ENCODE measurements around the gene HRK.

Gene HRK

GRCh38 chr12:116881325-116881876, at the start of gene HRK:
Gene HRK, minus strand, starts transcription at chr12:116881441. Its CDS starts 134 bp downstream, at chr12:116881307.
- Histone ChIP-seq H3K27me3 (ENCODE audit: low read depth, low read length) (peaks cover 16% of the 10 kb centered on the region), H4K20me1 (ENCODE audit: insufficient read depth, low read length) (no peaks in the 10 kb centered on the region), H3K79me2 (ENCODE audit: low read length) (no peaks in the 10 kb centered on the region), H3K36me3 (replicated peaks; ENCODE audit: low read depth, low read length) (no peaks in the 10 kb centered on the region), H2AFZ (ENCODE audit: low read depth, low read length) (no peak within 1 kb of the TSS), H3K4me1 (ENCODE audit: low read length) (no peaks in the 10 kb centered on the region), H3K4me3 (ENCODE audit: low read length) (peak within 1 kb of the TSS; percentile 58), H3K9ac (ENCODE audit: low read length) (no peak within 1 kb of the TSS), H3K27ac (ENCODE audit: low read length) (no peak within 1 kb of the TSS), H3K9me3 (ENCODE audit: insufficient read depth, low read length) (no peaks in the 10 kb centered on the region), H3K4me2 (ENCODE audit: low read length) (peak within 1 kb of the TSS; percentile 56)
- TF ChIP-seq CTCF (IDR thresholded peaks at IDR 0.05; ENCODE audit: low read depth, low read length) = no peak
- no peak for TF ChIP-seq EZH2phosphoT487 (IDR thresholded peaks at IDR 0.05; ENCODE audit: low read depth)

- TF ChIP-seq EZH2phosphoT487 (IDR thresholded peaks at IDR 0.05; ENCODE audit: low read depth) (no peak), CTCF (IDR thresholded peaks at IDR 0.05; ENCODE audit: low read depth, low read length) (no peak)
- H3K36me3 ChIP-seq (replicated peaks; ENCODE audit: low read depth, low read length) = peaks cover 26% of the 10 kb centered on the region
Measured at GRCh38 chr12:116929885-116930284, 48.6 kb upstream of the HRK start.

GRCh38 chr12:116928504-116928903, 47.3 kb upstream of the HRK start:
- Histone ChIP-seq H3K4me3 (ENCODE audit: low read length) (no peak overlapping the region), H3K27me3 (ENCODE audit: low read depth, low read length) (no peaks in the 10 kb centered on the region), H3K36me3 (replicated peaks; ENCODE audit: low read depth, low read length) (peaks cover 23% of the 10 kb centered on the region), H2AFZ (ENCODE audit: low read depth, low read length) (no peak overlapping the region), H3K79me2 (ENCODE audit: low read length) (peaks cover 8% of the 10 kb centered on the region; the same call in 1 of the 2 replicates), H3K4me2 (ENCODE audit: low read length) (no peak overlapping the region), H4K20me1 (ENCODE audit: insufficient read depth, low read length) (peaks cover 23% of the 10 kb centered on the region; the same call in 1 of the 2 replicates), H3K9me3 (ENCODE audit: insufficient read depth, low read length) (no peaks in the 10 kb centered on the region), H3K9ac (ENCODE audit: low read length) (no peak overlapping the region), H3K27ac (ENCODE audit: low read length) (no peak overlapping the region), H3K4me1 (ENCODE audit: low read length) (no peaks in the 10 kb centered on the region)
- TF ChIP-seq EZH2phosphoT487 (IDR thresholded peaks at IDR 0.05; ENCODE audit: low read depth) = no peak
- no peak for TF ChIP-seq CTCF (IDR thresholded peaks at IDR 0.05; ENCODE audit: low read depth, low read length)

More at GRCh38 chr12:116929885-116930284, 48.6 kb upstream of the HRK start:
- H3K27ac ChIP-seq (ENCODE audit: low read length) = no peak overlapping the region
- no peak overlapping the region for H2AFZ ChIP-seq (ENCODE audit: low read depth, low read length)
- no peak overlapping the region for H3K4me2 ChIP-seq (ENCODE audit: low read length)
- H3K79me2 ChIP-seq (ENCODE audit: low read length) = peaks cover 8% of the 10 kb centered on the region; the same call in 1 of the 2 replicates
- H3K4me1 ChIP-seq (ENCODE audit: low read length) = no peaks in the 10 kb centered on the region
- peaks cover 23% of the 10 kb centered on the region; the same call in 1 of the 2 replicates for H4K20me1 ChIP-seq (ENCODE audit: insufficient read depth, low read length)
- no peak overlapping the region for H3K9ac ChIP-seq (ENCODE audit: low read length)
- H3K9me3 ChIP-seq (ENCODE audit: insufficient read depth, low read length) = no peaks in the 10 kb centered on the region
- H3K4me3 ChIP-seq (ENCODE audit: low read length) = no peak overlapping the region
- no peaks in the 10 kb centered on the region for H3K27me3 ChIP-seq (ENCODE audit: low read depth, low read length)

DNA sequence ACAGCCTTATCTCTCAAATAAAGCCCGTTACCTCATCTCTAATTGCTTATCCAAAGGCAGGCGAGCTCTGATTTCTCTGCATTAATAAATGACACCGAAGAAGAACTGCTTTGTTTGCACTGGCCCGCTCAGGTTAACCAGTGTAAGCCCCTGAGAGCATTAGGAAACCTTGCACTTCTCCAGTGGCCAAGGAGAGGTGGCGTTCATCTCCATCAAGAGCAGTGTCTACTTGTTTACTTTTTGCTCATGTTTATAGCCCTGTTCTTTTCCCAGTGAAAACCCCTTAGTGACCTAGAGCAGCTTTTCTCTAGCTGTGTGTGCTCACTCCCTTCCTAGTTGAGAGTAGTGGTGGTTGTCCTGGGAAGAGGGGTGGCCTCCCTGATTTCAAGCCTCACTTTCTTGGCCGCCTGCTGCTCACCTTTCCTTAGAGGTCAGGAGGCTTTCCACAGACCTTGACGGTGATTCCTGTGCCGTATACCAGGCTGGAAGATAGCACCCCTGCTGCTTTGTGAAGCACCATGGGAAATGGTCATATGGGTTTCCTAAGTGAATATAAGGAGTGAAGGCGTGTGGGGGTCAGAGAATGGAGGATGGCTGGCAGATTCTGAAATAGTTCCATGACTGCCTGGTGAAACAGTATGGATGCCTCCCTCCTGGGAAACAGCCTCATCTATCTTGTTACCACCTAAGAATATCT, 46.2 kb upstream of the HRK start:
- TF ChIP-seq CTCF (IDR thresholded peaks at IDR 0.05; ENCODE audit: low read depth, low read length) (no peak), EZH2phosphoT487 (IDR thresholded peaks at IDR 0.05; ENCODE audit: low read depth) (no peak)
- Histone ChIP-seq H3K79me2 (ENCODE audit: low read length) (peaks cover 16% of the 10 kb centered on the region), H3K4me1 (ENCODE audit: low read length) (peaks cover 3% of the 10 kb centered on the region), H3K36me3 (replicated peaks; ENCODE audit: low read depth, low read length) (peaks cover 20% of the 10 kb centered on the region), H3K9me3 (ENCODE audit: insufficient read depth, low read length) (no peaks in the 10 kb centered on the region), H3K27ac (ENCODE audit: low read length) (no peak overlapping the region), H4K20me1 (ENCODE audit: insufficient read depth, low read length) (peaks cover 25% of the 10 kb centered on the region), H2AFZ (ENCODE audit: low read depth, low read length) (no peak overlapping the region), H3K4me3 (ENCODE audit: low read length) (no peak overlapping the region), H3K4me2 (ENCODE audit: low read length) (no peak overlapping the region), H3K27me3 (ENCODE audit: low read depth, low read length) (no peaks in the 10 kb centered on the region), H3K9ac (ENCODE audit: low read length) (no peak overlapping the region)
